Right atrium auricular region (tissue), 2 donors: Measurements from ENCODE around the gene TMEM63B. TPM values are rescaled to one million over a fixed set of nuclear protein-coding genes. Genes with fewer than 3 reads are reported as not detected.

Experiments used
- DNase-seq: peaks from one replicate; pipeline ENCODE4 v3.0.0-alpha.2; 2019; ENCODE audit warnings: low spot score
- H3K27ac ChIP-seq, 2 donors: fragments of 200-600 bp; sonication (generic); 1 replicate in 1 of 2; 2 replicates in 1 of 2; pipeline ENCODE4 v1.5.1; 2016 to 2019
- H3K27me3 ChIP-seq, 2 donors: fragments of 200-600 bp; sonication (generic); one replicate each; pipeline versions ENCODE4 v1.5.1 to v1.6.0; 2017 to 2019
- H3K36me3 ChIP-seq: fragments of 200-600 bp; sonication (generic); one replicate; pipeline ENCODE4 v1.5.1; 2016
- H3K4me1 ChIP-seq, 2 donors: fragments of 200-600 bp; sonication (generic); one replicate each; pipeline versions ENCODE4 v1.5.1 to v1.6.0; 2017 to 2019
- H3K4me3 ChIP-seq, 2 donors: fragments of 200-600 bp; sonication (generic); 1 replicate in 1 of 2; 2 replicates in 1 of 2; pipeline ENCODE4 v1.5.1; 2017 to 2019; ENCODE audit warnings: mild to moderate bottlenecking in 1 of 2, moderate library complexity in 1 of 2
- H3K9me3 ChIP-seq, 2 donors: fragments of 200-600 bp; sonication (generic); one replicate each; pipeline ENCODE4 v1.5.1; 2019
- CTCF ChIP-seq, 2 donors: fragments of 200-600 bp; sonication (generic); IDR thresholded peaks; one replicate each; pipeline ENCODE4 v1.5.1; 2019; ENCODE audit warnings: antibody characterized with exemption in 2 of 2
- total RNA-seq, 2 donors: library from RNA; depleted of rRNA; stranded (reverse); fragments of >200 nt; gene quantifications; one replicate each; pipeline ENCODE4 v1.1.0, GENCODE V29; 2016

TMEM63B gene
- total RNA-seq, 2 donors from 2014 or later: 29.2 to 37.1 TPM

GRCh38 chr6:44152109-44152461 lies 24.7 kb downstream of the TMEM63B start:
- H3K36me3 ChIP-seq: peaks cover 29% of the 10 kb centered on the region
- H3K27ac ChIP-seq: no peak overlapping the region
- H3K4me3 ChIP-seq: no peak overlapping the region
- no peak for DNase-seq
- H3K4me1 ChIP-seq: peaks cover 0 to 19% of the 10 kb centered on the region in 2 donors
- H3K27me3 ChIP-seq: no peaks in the 10 kb centered on the region
- H3K9me3 ChIP-seq: no peaks in the 10 kb centered on the region
- peak in 1 of 2 donors; percentile 55 for TF ChIP-seq CTCF (IDR thresholded peaks at IDR 0.05)

- no peaks in the 10 kb centered on the region for H3K9me3 ChIP-seq
- no peaks in the 10 kb centered on the region for H3K27me3 ChIP-seq
- no peak for DNase-seq
- H3K36me3 ChIP-seq: peaks cover 24% of the 10 kb centered on the region
- no peak overlapping the region for H3K27ac ChIP-seq
- TF ChIP-seq CTCF (IDR thresholded peaks at IDR 0.05): no peak
- H3K4me3 ChIP-seq: no peak overlapping the region
- H3K4me1 ChIP-seq: peaks cover 0 to 19% of the 10 kb centered on the region in 2 donors
Observed at GRCh38 chr6:44152533-44152932, 25.2 kb downstream of the TMEM63B start.

- no peak for DNase-seq
- H3K36me3 ChIP-seq: peaks cover 12% of the 10 kb centered on the region
- H3K27me3 ChIP-seq: no peaks in the 10 kb centered on the region
- H3K4me1 ChIP-seq: peaks cover 0 to 19% of the 10 kb centered on the region in 2 donors
- no peak overlapping the region for H3K27ac ChIP-seq
- no peak for TF ChIP-seq CTCF (IDR thresholded peaks at IDR 0.05)
- no peak overlapping the region for H3K4me3 ChIP-seq
- no peaks in the 10 kb centered on the region for H3K9me3 ChIP-seq
Observed at GRCh38 chr6:44154067-44154466, 26.7 kb downstream of the TMEM63B start.

- H3K4me3 ChIP-seq: no peak overlapping the region
Observed at GRCh38 chr6:44156494-44157151, 29.3 kb downstream of the TMEM63B start.

GRCh38 chr6:44157152-44157521 lies 29.8 kb downstream of the TMEM63B start:
- Histone ChIP-seq H3K36me3 (no peaks in the 10 kb centered on the region), H3K27me3 (no peaks in the 10 kb centered on the region), H3K4me3 (no peak overlapping the region), H3K27ac (no peak overlapping the region), H3K9me3 (no peaks in the 10 kb centered on the region), H3K4me1 (no peaks in the 10 kb centered on the region)
- no peak for TF ChIP-seq CTCF (IDR thresholded peaks at IDR 0.05)
- no peak for DNase-seq

More at GRCh38 chr6:44156494-44157151, 29.3 kb downstream of the TMEM63B start:
- no peak overlapping the region for H3K27ac ChIP-seq
- no peaks in the 10 kb centered on the region for H3K27me3 ChIP-seq
- peaks cover 0 to 5% of the 10 kb centered on the region in 2 donors for H3K4me1 ChIP-seq
- no peaks in the 10 kb centered on the region for H3K36me3 ChIP-seq
- TF ChIP-seq CTCF (IDR thresholded peaks at IDR 0.05): no peak
- no peaks in the 10 kb centered on the region for H3K9me3 ChIP-seq
- no peak for DNase-seq

GRCh38 chr6:44158770-44159228 lies 31.4 kb downstream of the TMEM63B start, which contains the start of gene CAPN11:
CAPN11 (plus strand) TSS chr6:44158820; CDS start chr6:44158849, 29 bp downstream.
- Histone ChIP-seq H3K27ac (no peak within 1 kb of the TSS), H3K27me3 (no peaks in the 10 kb centered on the region), H3K36me3 (no peaks in the 10 kb centered on the region), H3K4me3 (no peak within 1 kb of the TSS), H3K4me1 (no peaks in the 10 kb centered on the region), H3K9me3 (no peaks in the 10 kb centered on the region)
- DNase-seq: no peak
- no peak for TF ChIP-seq CTCF (IDR thresholded peaks at IDR 0.05)
